Gastrocnemius medialis (tissue), 4 donors: Measurements from ENCODE around the gene LHFPL2. TPM values are rescaled to one million over a fixed set of nuclear protein-coding genes. Genes with fewer than 3 reads are reported as not detected.
"Not testable (repeated sequence)": the region's sequence is repeated elsewhere in the genome, so short reads cannot be mapped to it uniquely, and the experiment has no call there.

Experiments
- ATAC-seq, 2 donors: fragments of 150-250 bp; one replicate each; pipeline ENCODE4 v1.9.1; 2016
- DNase-seq, 2 donors: peaks; one replicate each; pipeline ENCODE4 v3.0.0-alpha.2; 2019
- H3K27ac ChIP-seq, 4 donors: fragments of 200-600 bp; sonication (generic); 1 replicate in 1 of 4; 2 replicates in 3 of 4; pipeline ENCODE4 v1.5.1; 2016 to 2018; ENCODE audit warnings: mild to moderate bottlenecking in 2 of 4, moderate library complexity in 1 of 4
- H3K27me3 ChIP-seq, 3 donors: fragments of 200-600 bp; sonication (generic) in 2 of 3; 1 replicate in 1 of 3; 2 replicates in 2 of 3; pipeline versions ENCODE4 v1.5.1 to v1.6.0; 2016 to 2019; ENCODE audit warnings: mild to moderate bottlenecking in 1 of 3, moderate library complexity in 1 of 3
- H3K36me3 ChIP-seq, 2 donors: fragments of 200-600 bp; sonication (generic) in 1 of 2; one replicate each; pipeline ENCODE4 v1.5.1; 2017 to 2018
- H3K4me1 ChIP-seq, 2 donors: fragments of 200-600 bp; sonication (generic) in 1 of 2; one replicate each; pipeline ENCODE4 v1.5.1; 2016 to 2017; ENCODE audit warnings: mild to moderate bottlenecking in 2 of 2
- H3K4me3 ChIP-seq, 4 donors: fragments of 200-600 bp; sonication (generic) in 3 of 4; 1 replicate in 1 of 4; 2 replicates in 3 of 4; pipeline ENCODE4 v1.5.1; 2016 to 2019; ENCODE audit warnings: mild to moderate bottlenecking in 2 of 4
- H3K9me3 ChIP-seq, 3 donors: fragments of 200-600 bp; sonication (generic) in 2 of 3; 1 replicate in 1 of 3; 2 replicates in 2 of 3; pipeline ENCODE4 v1.5.1; 2016 to 2019
- POLR2A ChIP-seq, 2 donors: fragments of 450-650 bp; IDR thresholded peaks; one replicate each; pipeline ENCODE4 v1.6.1; 2017; ENCODE audit warnings: antibody characterized with exemption in 2 of 2, mild to moderate bottlenecking in 2 of 2, moderate library complexity in 2 of 2
- in situ Hi-C, 4 donors: fragments of 200-750 bp; cut with MboI; loops; one replicate each; pipeline versions ENCODE4 v1.15.0 to v1.8.0; 2017; ENCODE audit warnings: low sequenced_read_pairs in 4 of 4
- intact Hi-C: fragments of 100-400 bp; cut with DNase I; formaldehyde crosslinking; loops from one replicate; pipeline ENCODE4 v1.15.1; 2023; ENCODE audit warnings: low total_unique reads
- total RNA-seq, 4 donors: library from RNA; depleted of rRNA; stranded (reverse); fragments of >200 nt; gene quantifications; one replicate each; pipeline versions ENCODE4 v1.1.0 to v1.2.3, GENCODE V29; 2016
- TF ChIP-seq, protein P1 (sequence below), 5 experiments: fragments of 450-650 bp in 3 of 5; fragments of 200-600 bp in 2 of 5; sonication (generic) in 2 of 5; IDR thresholded peaks in 4 of 5; conservative IDR thresholded peaks in 1 of 5; 1 replicate in 4 of 5; 2 replicates in 1 of 5; pipeline ENCODE4 v1.5.1; 2016 to 2019; ENCODE audit warnings: antibody characterized with exemption in 5 of 5, mild to moderate bottlenecking in 3 of 5, moderate library complexity in 3 of 5

Gene LHFPL2, protein sequence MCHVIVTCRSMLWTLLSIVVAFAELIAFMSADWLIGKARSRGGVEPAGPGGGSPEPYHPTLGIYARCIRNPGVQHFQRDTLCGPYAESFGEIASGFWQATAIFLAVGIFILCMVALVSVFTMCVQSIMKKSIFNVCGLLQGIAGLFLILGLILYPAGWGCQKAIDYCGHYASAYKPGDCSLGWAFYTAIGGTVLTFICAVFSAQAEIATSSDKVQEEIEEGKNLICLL
- total RNA-seq, result 1 to 10 TPM; 3.4 to 4.7 (median 3.5) TPM

DNA sequence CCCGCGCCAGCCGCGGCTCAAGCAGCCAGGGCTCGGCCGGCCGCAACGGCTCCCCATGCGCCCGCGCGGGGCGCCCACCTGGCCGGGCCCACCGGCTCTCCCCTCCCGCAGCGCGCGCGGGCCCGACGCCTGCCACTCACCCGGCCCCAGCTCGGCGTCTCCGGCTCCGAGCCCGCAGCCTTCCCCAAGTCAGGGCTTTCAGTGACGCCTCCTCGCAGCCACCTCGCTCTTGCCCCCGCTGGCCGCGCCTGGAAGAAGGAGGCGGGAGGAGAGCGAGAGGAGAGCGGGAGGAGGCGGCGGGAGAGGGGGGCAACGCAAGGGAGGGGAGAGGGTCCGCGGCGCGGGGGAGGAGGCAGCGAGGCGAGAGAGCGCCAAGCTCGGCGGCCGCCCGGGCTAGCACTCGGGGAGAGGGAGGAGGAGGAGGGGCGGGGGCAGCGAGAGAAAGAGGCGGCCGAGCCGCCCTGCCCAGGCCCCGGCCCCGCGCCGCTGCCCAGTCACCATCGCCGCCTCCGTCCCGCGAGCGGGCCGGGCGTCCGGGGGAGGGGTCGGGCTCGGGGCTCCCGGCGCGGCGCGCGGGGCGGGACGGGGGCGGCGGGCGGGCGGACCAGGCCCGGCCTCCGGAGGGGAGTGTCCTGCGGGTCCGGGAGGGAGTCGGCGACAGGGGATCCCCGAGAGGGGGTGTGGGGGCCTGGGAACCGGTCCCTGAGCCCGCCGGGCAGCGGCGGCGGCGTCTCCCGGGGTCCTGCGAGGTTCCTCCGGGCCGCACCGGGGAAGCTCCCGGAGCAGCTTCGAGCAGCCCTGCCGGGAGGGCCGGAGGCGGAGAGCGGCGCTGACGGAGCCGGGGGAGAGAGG lies at the start of gene LHFPL2:
Gene LHFPL2, minus strand, starts transcription at position 414 of the 852 bp plus-strand sequence. CDS start 138,559 bp downstream, outside the sequence.
- DNase-seq (peak; percentile 38 to 52), ATAC-seq (peak; percentile 72 to 79)
- Histone ChIP-seq H3K27me3 (no peaks in the 10 kb centered on the region), H3K27ac (peak within 1 kb of the TSS; percentile 82 to 91 (median 86)), H3K4me3 (peak within 1 kb of the TSS; percentile 72 to 95 (median 78)), H3K36me3 (no peaks in the 10 kb centered on the region), H3K9me3 (no peaks in the 10 kb centered on the region), H3K4me1 (peaks cover 12% of the 10 kb centered on the region in 2 donors)
- intact Hi-C loops (loop anchor here (5.0 to 10.0 kb wide), 5 partner anchors 81 to 286 kb away; partner anchors contain the start of gene SCAMP1), in situ Hi-C loops (loop anchor here in 2 of 4 donors (10.0 to 25.0 kb wide), 2 partner anchors 94 to 111 kb away; no protein-coding TSS in a partner anchor)
- TF ChIP-seq POLR2A (IDR thresholded peaks at IDR 0.05), result peak; percentile 43 to 50
- TF ChIP-seq, protein P1, sequence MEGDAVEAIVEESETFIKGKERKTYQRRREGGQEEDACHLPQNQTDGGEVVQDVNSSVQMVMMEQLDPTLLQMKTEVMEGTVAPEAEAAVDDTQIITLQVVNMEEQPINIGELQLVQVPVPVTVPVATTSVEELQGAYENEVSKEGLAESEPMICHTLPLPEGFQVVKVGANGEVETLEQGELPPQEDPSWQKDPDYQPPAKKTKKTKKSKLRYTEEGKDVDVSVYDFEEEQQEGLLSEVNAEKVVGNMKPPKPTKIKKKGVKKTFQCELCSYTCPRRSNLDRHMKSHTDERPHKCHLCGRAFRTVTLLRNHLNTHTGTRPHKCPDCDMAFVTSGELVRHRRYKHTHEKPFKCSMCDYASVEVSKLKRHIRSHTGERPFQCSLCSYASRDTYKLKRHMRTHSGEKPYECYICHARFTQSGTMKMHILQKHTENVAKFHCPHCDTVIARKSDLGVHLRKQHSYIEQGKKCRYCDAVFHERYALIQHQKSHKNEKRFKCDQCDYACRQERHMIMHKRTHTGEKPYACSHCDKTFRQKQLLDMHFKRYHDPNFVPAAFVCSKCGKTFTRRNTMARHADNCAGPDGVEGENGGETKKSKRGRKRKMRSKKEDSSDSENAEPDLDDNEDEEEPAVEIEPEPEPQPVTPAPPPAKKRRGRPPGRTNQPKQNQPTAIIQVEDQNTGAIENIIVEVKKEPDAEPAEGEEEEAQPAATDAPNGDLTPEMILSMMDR (IDR thresholded peaks at IDR 0.05 in 4 of 5, conservative IDR thresholded peaks at IDR 0.05 in 1 of 5), result peak in 1 of 5 experiments; percentile 5

GRCh38 chr5:78696637-78697036 lies 48.1 kb upstream of the LHFPL2 start:
- TF ChIP-seq POLR2A (IDR thresholded peaks at IDR 0.05), result no peak
- TF ChIP-seq, protein P1 (IDR thresholded peaks at IDR 0.05 in 4 of 5, conservative IDR thresholded peaks at IDR 0.05 in 1 of 5), result no peak
- Histone ChIP-seq H3K36me3 (no peaks in the 10 kb centered on the region), H3K27me3 (no peaks in the 10 kb centered on the region), H3K4me1 (no peaks in the 10 kb centered on the region), H3K4me3 (no peak overlapping the region), H3K9me3 (no peaks in the 10 kb centered on the region), H3K27ac (no peak overlapping the region)
- in situ Hi-C loops (no loop called here), intact Hi-C loops (no loop called here)
- no peak for DNase-seq
- ATAC-seq, result no peak

DNA sequence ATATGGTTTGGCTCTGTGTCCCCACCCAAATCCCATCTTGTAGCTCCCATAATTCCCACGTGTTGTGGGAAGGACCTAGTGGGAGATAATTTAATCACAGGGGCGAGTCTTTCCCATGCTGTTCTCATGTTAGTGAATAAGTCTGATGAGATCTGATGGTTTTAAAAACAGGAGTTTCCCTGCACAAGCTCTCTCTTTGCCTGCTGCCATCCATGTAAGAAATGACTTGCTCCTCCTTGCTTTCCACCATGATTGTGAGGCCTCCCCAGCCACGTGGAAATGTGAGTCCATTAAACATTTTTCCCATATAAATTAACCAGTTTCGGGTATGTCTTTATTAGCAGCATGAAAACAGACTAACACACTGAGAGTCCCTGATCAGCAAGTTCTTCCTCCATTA lies 47.5 kb upstream of the LHFPL2 start:
- H3K4me3 ChIP-seq, ATAC-seq, H3K9me3 ChIP-seq, H3K4me1 ChIP-seq, H3K36me3 ChIP-seq, intact Hi-C loops, in situ Hi-C loops, H3K27ac ChIP-seq, H3K27me3 ChIP-seq, DNase-seq: not testable (repeated sequence)

DNA sequence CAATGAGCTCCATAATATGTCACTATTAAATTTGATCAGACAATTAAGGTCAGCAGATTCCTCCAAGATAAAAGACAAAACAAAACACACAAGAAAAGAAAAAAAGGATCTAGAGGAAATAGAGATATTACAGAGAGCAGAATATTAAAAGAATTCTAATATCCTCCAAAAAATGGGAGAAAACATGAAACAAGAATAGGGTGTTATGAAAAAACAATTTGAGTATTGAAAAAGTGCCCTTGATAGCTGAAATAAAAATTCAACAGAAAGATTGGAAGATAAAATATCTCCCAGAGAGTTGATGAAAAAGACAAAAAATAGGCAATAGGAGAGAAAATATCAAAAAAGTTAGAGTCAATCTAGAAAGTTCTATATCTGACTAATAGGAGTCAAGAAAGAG lies 44.8 kb upstream of the LHFPL2 start:
- in situ Hi-C loops, result no loop called here
- Histone ChIP-seq H3K9me3 (no peaks in the 10 kb centered on the region), H3K4me3 (no peak overlapping the region), H3K36me3 (no peaks in the 10 kb centered on the region), H3K4me1 (no peaks in the 10 kb centered on the region), H3K27ac (no peak overlapping the region), H3K27me3 (no peaks in the 10 kb centered on the region)
- TF ChIP-seq, protein P1 (IDR thresholded peaks at IDR 0.05 in 4 of 5, conservative IDR thresholded peaks at IDR 0.05 in 1 of 5), result no peak
- TF ChIP-seq POLR2A (IDR thresholded peaks at IDR 0.05), result no peak
- no peak for DNase-seq
- ATAC-seq, result no peak
- intact Hi-C loops, result no loop called here
